HG03432 (cell line): Measurements from ENCODE around the gene RFX2.
"Not testable (repeated sequence)": the region's sequence is repeated elsewhere in the genome, so short reads cannot be mapped to it uniquely, and the experiment has no call there.

Source experiments
- ATAC-seq: cut with Tn5 transposase; IDR thresholded peaks from one replicate; pipeline ENCODE4 v1.9.1; 2021; ENCODE audit warnings: mild to moderate bottlenecking, moderate library complexity; ENCODE audit not compliant: unreplicated experiment

RFX2 gene

DNA sequence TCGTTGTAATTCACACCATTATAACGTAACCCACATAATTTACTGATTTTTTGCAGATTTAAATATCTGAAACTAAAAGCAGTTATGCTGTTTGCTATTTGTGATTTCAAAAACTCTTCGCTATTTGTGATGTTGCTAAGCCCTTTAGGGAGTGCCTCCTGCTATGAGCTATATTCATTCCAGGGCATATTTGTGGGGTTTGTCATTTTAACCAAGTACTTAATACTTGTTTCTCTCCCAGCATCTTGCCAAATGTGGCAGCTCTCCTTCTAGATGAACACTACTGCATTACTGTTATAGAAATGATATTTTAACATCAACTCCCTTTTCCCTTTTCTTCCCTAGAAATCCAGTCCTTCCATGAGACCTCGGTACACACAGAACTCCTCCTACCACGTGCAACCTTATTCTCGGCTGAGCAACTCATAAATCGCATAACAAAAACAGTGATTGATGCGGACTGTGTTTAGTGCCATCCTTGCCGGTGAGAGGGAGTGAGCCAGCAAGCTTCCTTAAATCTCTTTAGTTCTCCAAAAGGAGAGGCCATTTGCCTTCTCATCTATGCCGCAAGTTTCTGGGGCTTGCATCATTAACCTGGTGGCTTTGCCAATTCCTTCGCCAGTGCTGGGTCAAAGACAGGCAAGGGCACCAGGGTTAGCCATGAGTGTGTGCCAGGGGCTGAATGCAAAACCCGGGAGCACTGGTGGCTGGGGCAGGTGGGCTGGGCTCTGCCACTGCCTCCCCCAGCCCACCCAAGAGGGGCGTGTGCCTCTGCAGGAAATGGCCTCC is 33.4 kb downstream of the RFX2 start:
- no peak for ATAC-seq

DNA sequence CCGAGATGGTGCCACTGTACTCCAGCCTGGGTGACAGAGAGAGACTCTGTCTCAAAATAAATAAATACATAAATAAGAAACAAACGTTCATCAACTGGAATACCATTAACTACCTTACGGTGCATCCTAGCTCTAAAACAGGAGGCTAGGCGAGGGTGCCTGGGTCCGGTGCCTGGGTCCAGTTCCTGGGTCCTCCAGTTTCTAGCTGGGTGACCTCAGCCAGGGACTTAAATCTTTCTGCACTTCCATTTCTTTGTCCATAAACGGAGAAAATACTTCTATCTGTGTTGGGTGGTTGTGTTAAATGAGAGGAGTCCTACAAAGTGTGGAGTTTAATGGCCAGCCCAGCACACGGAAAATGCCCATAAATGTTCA is 34.0 kb downstream of the RFX2 start:
- ATAC-seq = no peak

DNA sequence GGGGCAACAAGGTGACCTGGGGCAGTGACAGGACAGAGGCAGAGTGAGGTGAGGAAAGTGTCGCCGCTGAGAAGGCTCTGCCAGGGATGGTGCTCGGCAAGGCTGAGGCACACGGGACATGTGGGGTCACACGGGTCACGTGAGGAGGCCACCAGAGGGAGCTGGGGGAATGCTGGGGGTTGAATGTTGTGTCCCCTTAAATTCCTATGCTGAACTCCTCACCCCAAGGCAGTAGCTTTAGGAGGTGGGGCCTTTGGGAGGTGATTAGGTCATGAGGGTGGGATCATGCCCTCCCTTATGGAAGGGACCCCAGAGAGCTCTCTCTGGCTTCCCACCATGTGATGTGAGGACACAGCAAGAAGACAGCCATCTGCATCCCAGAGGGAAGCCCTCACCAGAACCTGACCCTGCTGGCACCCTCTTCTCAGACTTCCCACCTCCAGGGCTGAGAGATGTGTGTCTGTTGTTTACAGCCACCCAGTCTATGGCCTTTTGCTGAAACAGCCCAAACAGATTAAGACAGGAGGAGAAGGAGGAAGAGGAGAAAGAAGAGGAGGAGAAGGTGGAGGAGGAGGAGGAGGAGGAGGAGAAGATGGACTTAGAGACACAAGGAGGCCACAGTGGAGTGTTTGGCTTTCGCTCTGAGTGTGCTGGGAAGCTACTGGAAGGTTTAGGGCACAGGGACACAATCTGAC is 35.4 kb downstream of the RFX2 start:
- no peak for ATAC-seq

DNA sequence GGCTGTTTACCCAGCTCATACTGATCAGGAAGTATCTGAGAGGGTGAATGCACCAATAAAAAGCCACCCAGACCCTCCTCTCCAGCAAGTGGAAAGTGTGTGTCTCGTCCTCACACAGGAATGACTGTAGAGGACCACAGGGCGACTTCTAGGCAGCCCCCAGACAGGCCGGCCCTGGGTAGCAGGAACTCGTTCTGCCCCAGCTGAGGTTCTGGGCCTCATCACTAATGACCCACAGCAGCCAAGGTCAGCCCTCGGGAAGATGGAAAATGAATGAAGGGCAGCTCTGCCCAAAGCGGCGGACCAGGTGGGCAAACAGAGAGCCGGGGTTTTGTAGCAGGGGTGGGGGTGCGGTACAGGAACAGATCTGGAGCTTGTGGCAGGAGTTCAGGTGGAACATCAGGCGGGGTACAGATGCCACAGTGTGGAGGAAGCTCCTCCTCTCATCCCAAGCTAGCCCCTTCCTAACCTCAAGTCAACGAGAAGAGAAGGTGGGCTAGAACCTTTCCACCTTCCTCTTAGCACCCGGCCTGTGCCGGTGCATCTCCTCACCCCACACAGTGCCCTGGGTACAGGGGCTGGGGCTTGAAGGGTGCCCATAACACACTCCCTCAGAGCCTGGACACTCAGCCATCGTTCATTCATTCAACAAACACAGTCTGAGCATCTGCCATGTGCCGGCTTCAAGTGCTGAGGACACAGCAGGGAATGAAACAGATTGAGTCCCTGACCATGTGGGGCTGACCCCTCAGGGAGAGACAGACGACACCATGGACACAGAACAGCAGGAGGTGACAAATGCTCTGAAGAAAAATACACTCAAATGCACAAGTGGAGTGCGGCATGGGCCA is 36.2 kb downstream of the RFX2 start:
- no peak for ATAC-seq

DNA sequence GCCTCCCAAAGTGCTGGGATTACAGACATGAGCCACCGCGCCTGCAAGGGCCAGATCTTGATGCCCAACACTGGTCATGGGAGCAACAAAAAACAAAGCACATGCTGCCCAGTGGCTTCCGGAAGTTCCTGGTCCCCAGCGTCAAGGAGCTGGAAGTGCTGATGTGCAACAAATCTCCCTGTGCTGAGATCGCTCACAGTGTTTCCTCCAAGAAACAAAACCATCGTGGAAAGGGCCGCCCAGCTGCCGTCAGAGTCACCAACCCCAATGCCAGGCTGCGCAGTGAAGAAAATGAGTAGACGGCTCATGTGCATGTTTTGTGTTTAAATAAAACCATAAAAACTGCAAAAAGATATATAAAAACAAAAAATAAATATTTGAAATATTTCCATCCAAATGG is 37.1 kb downstream of the RFX2 start:
- ATAC-seq = not testable (repeated sequence)

DNA sequence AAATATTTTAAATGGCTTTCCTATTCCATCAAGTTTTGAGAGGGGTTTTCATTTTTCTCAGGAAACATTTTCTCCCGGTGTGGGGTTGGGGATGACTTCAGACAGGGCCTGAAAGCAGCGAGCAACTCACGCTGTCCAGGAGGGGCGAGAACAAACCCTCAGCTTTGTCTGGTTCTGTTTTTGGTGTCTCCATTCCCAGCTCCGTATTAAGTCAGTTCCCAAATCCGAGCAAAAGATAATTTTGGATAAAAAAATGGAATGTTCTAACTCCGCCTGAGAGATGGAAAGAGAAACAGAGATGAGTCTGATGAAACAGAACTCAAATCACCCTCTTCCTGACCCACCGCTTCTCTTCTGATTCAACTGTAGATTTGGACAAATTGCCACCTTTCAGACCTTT is 38.4 kb downstream of the RFX2 start:
- ATAC-seq = no peak

DNA sequence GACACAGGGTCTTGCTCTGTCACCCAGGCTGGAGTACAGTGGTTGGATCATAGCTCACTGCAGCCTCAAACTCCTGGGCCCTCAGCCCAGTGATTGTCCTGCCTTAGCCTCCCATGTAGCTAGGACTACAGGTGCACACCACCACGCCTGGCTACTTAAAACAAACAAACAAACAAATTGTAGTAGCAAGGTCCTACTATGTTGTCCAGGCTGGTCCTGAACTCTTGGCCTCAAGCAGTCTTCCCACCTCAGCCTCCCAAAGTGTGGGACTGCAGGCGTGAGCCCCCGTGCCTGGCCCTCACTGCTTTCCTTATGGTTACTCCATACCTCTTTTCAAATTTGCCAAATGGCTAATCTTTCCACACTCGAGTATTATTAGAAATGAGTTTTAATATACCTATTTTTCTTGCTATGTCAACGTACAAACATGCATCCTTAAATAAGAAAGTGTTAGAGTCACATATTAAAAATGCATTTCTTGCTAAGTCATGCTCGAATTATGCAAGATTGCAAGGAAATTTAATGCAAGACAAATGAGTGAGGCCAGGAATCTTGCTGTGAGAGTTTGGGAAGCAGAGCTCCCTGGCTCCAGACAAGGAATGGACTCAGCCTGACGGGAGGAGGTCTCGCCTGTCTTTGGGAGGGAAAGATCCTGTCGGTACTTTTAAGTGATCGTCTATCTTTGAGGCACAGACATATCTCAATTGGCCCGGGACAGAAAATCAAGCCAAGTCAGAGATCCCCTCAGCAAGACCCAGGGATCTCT is 39.4 kb downstream of the RFX2 start:
- ATAC-seq = no peak

DNA sequence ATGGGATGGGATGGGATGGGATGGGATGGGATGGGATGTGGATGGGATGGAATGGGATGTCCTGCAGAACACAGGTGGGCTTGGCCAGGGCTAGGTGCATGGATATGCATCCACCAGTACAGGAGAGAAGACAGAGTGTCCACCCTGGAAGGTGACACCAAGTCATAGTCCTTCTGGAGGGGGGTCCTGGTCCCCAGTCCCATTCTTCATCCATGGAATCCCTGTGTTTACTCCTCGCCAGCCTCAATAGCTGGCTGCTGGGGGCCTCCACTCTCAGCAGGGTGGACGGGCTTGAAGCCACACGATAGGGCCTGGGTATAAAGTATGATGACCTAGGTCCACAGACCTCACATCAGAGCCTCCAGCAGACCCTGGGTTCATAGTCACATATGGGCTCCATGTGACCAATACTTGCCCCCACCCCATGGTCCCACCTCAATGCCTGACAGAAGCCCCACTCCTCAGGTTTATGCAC is 40.1 kb downstream of the RFX2 start:
- ATAC-seq = no peak

DNA sequence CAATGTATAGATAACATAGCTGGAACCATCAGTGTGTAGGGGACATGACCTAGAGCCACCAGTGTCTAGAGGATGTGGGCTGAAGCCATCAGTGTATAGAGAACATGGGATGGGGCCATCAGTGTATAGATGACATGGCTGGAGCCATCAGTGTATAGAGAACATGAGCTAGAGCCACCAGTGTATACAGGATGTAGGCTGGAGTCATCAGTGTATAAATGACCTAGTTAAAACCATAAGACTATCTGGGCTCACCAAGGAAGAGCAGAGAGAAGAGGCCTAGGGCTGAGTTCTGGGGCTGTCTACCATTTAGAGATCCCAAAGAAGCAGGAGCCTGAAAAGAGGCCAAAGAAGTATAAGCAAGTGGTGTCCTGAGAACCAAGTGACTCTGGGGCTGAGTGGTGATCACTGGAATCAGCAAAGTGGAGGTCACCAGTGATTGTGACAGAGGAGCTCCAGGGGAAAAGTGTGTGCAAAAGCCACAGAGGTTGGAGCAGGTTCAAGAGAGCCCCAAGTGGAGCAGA is 41.0 kb downstream of the RFX2 start:
- no peak for ATAC-seq

DNA sequence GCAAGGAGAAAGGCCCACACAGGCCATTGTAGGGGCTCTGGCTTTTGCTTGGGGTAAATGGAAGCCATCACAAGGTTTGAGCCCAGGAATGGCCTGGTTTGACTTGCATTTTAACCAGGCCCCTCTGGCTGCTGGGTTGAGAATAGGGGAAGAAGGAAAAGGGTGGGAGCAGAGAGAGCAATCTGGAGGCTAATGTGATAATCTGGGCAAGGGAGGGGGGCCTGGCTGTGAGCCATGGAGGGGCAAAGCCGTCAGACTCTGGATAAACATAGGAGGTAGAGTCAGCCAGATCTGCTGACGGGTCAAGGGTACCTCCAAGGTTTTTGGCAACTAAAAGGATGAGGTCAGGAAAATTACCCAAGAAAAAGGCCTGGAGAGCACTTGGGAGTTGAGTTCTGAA is 41.6 kb downstream of the RFX2 start:
- ATAC-seq = no peak

DNA sequence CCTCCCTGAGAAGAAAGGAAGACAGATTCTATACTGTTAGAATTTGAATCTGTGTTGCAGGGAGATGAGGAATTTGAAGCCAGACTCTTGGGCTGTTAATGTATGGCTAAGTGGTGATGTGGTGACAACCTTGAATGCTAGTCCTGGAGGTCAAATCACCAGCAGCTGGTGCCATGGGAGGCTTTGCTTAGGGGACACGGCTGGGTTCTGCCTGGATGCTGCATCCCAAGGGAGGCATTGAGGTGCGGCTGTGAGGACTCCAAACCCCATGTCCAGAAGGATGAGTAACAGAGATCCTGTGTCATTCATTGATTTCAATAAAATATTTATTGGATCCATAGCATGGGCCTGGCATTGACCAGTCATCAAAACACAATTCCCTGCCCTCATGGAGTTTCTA is 42.3 kb downstream of the RFX2 start:
- ATAC-seq = no peak

DNA sequence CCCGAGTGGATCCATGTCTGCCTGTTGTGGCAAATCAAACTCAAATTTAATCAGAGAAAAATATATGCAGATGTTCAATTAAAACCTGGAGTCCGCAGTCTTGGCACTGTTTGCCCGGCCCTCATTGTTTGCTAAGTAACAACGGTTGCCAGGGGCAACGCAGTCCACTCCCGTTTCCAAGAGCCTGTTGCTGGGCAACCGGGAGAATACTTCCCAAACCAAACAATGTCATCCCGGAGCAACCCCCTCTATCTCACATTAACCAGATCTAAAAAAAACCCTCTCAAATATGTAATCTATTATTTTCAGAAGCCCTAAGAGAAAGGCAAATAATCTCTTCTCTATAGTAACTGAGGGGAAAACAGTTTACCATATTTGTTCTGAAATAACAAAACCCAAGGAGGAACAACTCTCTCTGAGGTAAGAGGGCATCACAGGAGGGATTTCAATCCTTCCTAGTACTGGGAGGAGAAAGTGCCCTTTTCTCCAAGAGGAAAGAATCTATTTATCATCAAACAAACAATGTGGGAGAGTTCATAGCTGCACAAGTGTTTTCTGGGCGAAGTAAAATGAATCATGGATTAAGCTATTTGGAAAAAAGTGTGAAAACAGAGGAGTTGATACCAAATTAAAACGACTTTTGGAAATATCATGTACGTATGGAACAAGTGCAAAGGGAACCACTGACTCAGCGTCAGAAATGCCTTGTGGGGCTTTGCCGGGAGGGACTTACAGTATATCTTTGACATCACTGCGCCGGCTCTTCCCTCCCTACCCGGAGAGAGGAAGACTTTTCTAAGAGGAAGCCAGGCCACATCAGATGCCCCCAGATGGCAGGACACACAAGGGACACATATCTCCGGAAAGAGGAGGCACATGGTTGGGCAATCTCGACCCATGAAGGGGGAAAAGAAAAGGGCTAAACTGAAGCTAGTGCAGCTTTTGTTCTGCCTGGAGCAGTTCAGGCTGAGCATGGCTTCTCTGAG is 43.3 kb downstream of the RFX2 start:
- ATAC-seq = no peak

DNA sequence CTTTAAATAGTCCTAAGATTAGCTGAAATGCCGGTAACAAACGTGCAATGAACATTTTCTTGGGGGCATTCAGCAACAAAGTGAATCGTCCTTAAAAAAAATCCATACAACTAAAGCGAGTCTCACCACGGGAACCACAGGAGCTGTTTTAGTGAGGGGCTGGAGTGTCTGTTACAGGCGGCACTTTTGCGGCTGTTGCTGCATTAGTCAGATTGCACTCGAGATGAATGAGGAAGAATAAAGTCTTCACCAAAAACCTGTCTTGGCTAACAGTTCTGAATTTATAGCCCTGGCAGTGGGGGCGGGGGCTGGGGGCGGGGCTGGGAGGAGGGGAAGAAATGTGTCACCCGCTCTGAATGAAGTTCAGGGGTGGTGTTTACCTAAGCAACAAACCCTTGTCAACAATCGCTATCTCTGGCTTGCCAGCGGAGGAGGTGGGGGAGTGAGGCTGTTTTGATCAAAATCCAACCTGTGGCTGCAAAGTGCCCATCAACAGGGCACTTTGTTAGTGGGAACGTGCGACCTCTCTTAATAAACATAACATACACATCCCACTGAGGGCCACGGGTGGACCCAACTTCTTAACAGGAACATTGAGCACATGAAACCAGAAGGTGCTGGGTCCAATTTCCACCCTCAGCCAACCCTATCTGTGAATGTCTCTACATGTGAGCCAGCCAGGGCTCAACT is 44.5 kb downstream of the RFX2 start:
- ATAC-seq = no peak

DNA sequence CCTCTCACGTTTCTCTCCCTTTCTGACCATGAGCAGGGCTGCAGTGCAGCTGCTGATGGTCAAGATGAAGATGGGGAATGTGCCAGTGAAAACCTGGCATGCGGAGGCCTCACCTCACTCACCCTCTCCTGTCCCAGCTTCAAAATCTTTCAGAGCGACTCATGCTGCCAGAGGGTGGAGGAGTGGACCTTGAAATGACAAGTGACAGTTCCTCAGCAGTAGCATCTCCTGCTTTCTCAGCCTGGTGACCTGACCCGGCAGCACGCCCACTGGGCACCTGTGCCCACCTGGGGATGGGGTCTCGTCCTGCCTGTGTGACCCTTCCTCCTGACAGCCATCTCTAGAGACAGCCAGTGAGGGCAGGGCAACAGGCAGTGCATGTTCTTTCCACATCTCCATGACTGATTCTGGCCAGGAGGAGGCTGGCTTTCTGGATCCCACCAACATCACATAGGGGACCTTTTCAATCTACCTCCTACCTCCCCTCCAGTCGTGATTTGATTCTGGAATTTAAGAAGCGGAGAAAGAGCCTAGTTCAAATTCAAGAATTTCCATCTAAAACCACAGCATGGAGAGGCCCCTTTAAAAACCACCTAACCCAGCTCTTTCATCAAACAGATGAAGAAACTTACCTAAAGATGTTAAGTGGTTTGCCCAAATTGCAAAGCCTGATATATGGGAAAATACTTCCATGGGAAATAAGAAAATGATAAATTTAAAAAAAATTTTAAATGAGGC is 45.8 kb downstream of the RFX2 start:
- no peak for ATAC-seq

DNA sequence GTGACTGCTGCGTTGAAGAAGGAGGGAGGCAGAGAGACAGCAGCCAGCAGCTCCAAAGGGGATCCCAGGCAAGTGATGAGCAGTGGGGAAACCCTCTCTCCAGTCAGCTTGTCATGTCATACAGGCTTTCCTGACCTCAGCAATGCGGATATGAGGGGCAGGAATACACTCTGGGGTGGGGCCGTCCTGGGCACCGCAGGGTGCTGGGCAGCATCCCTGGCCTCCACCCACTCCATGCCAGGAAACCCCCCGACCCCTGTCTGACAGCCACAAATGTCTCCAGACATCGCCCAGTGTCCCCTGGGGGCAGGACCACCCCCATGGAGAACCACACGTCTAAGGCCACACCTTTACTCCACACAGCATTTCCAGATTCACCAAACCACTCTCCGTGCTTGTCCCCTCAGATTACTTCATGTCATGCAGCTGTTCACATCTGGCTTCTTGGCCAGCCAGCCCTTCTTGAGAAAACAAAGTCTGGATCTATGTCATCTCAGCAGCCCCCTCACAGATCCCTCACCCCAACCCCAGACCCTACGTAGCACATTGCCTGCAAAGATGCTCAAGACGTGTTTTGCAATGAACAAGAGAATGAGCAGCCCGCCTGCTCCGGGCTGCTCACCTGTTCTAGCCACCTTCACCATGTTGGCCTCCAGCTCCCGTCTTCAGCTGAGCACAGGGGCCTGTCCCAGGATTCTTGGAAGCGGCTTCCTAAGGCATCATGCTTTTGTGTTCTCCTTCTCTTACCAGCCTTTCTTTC is 46.5 kb downstream of the RFX2 start:
- no peak for ATAC-seq

DNA sequence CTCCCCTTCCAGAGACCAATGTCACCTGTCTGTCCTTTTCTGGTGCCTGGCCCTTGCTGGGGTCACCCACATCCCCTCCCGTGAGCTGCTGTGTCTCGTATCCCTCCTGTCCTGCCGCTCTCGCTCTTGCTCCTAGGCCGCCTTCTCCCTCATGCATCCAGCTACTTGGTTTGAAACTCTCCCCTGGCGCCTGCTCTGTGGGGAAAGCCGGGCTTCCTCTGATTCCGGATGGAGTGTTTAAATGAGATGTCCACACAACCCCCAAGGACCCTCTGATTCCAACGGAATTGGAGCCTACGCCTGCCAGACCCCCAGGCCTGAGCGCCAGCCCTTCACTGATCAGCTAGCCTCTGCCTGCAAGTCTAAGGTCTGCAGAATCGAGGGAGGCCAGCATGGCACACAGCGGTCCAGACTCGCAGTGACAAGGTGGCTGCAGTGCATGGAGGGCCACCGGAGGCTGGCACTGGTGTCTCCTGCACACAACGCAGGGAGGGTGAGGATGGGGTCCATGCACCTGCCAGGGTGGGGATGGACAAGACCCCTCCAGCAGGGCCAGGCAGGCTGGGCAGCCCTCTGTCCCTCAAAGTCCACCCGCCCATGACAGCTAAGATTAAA is 47.2 kb downstream of the RFX2 start:
- ATAC-seq = no peak

DNA sequence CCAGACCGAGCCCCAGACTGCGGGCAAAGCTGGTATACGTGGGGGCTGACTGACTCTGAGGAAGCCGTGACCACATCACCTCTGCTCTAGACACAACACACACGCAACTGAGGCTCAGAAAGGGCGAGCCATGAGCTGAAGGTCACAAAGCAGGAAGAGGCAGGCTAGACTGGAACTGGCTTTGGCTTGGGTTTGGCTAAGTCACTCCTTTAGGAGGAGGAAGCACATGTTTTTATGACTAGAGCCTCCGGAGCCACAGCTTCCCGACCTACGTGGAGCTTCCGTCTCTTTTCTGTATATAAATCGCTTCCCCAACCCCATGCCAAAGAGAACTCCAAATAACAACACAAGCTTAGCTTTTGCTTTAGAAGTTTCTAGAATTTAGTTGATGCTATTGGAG is 48.0 kb downstream of the RFX2 start:
- no peak for ATAC-seq
